H9 (cell line): ENCODE data around the gene PFN1. TPM values are rescaled to one million over a fixed set of nuclear protein-coding genes. Genes with fewer than 3 reads are reported as not detected.
A peak's percentile ranks its signal among the peaks of the same experiment; 100 is the strongest.

ENCODE experiments used
- DNase-seq: peaks from one replicate; pipeline ENCODE4 v3.0.0-alpha.2; 2017
- H2AFZ ChIP-seq: one replicate; pipeline ENCODE4 v1.6.1; 2013; ENCODE audit warnings: mild to moderate bottlenecking, low read length, control low read depth, moderate library complexity
- H2AK5ac ChIP-seq: 2 replicates; pipeline ENCODE4 v1.6.1; 2013; ENCODE audit warnings: low read length, control low read depth, mixed read lengths; ENCODE audit not compliant: insufficient read length
- H2BK120ac ChIP-seq: one replicate; pipeline ENCODE4 v1.6.1; 2013; ENCODE audit warnings: low read depth, mild to moderate bottlenecking, low read length, control low read depth, inconsistent platforms; ENCODE audit not compliant: poor library complexity, severe bottlenecking
- H2BK12ac ChIP-seq: 2 replicates; pipeline ENCODE4 v1.6.1; 2013; ENCODE audit warnings: low read length, control low read depth, mixed read lengths, low read depth; ENCODE audit not compliant: insufficient read length
- H2BK15ac ChIP-seq: 2 replicates; pipeline ENCODE4 v1.6.1; 2013; ENCODE audit warnings: low read depth, low read length, control low read depth
- H2BK20ac ChIP-seq: one replicate; pipeline ENCODE4 v1.6.1; 2013; ENCODE audit warnings: low read depth, mild to moderate bottlenecking, low read length, control low read depth, inconsistent platforms; ENCODE audit not compliant: poor library complexity, severe bottlenecking
- H2BK5ac ChIP-seq: 2 replicates; pipeline ENCODE4 v1.6.1; 2013; ENCODE audit warnings: low read length, control low read depth, mixed read lengths; ENCODE audit not compliant: insufficient read length
- H3K14ac ChIP-seq: 2 replicates; pipeline ENCODE4 v1.6.1; 2013; ENCODE audit warnings: low read length, control low read depth; ENCODE audit not compliant: insufficient read depth
- H3K18ac ChIP-seq: 2 replicates; pipeline ENCODE4 v1.6.1; 2013; ENCODE audit warnings: low read depth, mild to moderate bottlenecking, mixed read lengths, low read length, control low read depth; ENCODE audit not compliant: insufficient read length
- H3K23ac ChIP-seq: 2 replicates; pipeline ENCODE4 v1.6.1; 2013; ENCODE audit warnings: low read length, control low read depth, mixed read lengths, low read depth; ENCODE audit not compliant: insufficient read length
- H3K23me2 ChIP-seq: 2 replicates; pipeline ENCODE4 v1.6.1; 2013; ENCODE audit warnings: low read depth, mild to moderate bottlenecking, mixed read lengths, low read length, control low read depth; ENCODE audit not compliant: insufficient read length, poor library complexity, severe bottlenecking
- H3K27ac ChIP-seq: 2 replicates; pipeline ENCODE4 v1.5.1; 2013; ENCODE audit warnings: low read length, control low read depth, mixed read lengths, low read depth; ENCODE audit not compliant: insufficient read length
- H3K27me3 ChIP-seq: 2 replicates; pipeline ENCODE4 v1.6.1; 2013; ENCODE audit warnings: low read length, control low read depth, inconsistent platforms; ENCODE audit not compliant: insufficient read depth
- H3K4ac ChIP-seq: 2 replicates; pipeline ENCODE4 v1.6.1; 2013; ENCODE audit warnings: low read depth, mild to moderate bottlenecking, control low read depth, inconsistent platforms, low read length, moderate library complexity
- H3K4me1 ChIP-seq: 2 replicates; pipeline ENCODE4 v1.6.1; 2013; ENCODE audit warnings: low read length, control low read depth, inconsistent platforms; ENCODE audit not compliant: insufficient read depth
- H3K4me2 ChIP-seq: 2 replicates; pipeline ENCODE4 v1.6.1; 2013; ENCODE audit warnings: low read length, control low read depth, mixed read lengths; ENCODE audit not compliant: insufficient read length, insufficient read depth
- H3K56ac ChIP-seq: 2 replicates; pipeline ENCODE4 v1.6.1; 2013; ENCODE audit warnings: low read depth, mild to moderate bottlenecking, mixed read lengths, low read length, control low read depth; ENCODE audit not compliant: insufficient read length
- H3K79me1 ChIP-seq: 2 replicates; pipeline ENCODE4 v1.6.1; 2013; ENCODE audit warnings: low read depth, mild to moderate bottlenecking, moderate library complexity, low read length, control low read depth, inconsistent platforms; ENCODE audit not compliant: insufficient read depth, poor library complexity, severe bottlenecking
- H3K79me2 ChIP-seq: 2 replicates; pipeline ENCODE4 v1.6.1; 2013; ENCODE audit warnings: low read length, control low read depth, inconsistent platforms; ENCODE audit not compliant: insufficient read depth
- H3K9ac ChIP-seq: 2 replicates; pipeline ENCODE4 v1.6.1; 2013; ENCODE audit warnings: low read length, control low read depth, mixed read lengths; ENCODE audit not compliant: insufficient read length; ENCODE audit errors: extremely low read depth
- H3K9me3 ChIP-seq: one replicate; pipeline ENCODE4 v1.6.1; 2013; ENCODE audit warnings: low read depth, low read length, inconsistent platforms; ENCODE audit not compliant: control insufficient read depth
- H3T11ph ChIP-seq: one replicate; pipeline ENCODE4 v1.6.1; 2013; ENCODE audit warnings: mild to moderate bottlenecking, low read length, control low read depth, inconsistent platforms
- H4K20me1 ChIP-seq: one replicate; pipeline ENCODE4 v1.6.1; 2013; ENCODE audit not compliant: control insufficient read depth, insufficient read length, insufficient read depth
- H4K5ac ChIP-seq: 2 replicates; pipeline ENCODE4 v1.6.1; 2013; ENCODE audit warnings: low read depth, mild to moderate bottlenecking, mixed read lengths, low read length, control low read depth; ENCODE audit not compliant: insufficient read length
- H4K8ac ChIP-seq: replicated peaks from 2 replicates; pipeline ENCODE4 v1.6.1; 2013; ENCODE audit warnings: low read length, control low read depth, mixed read lengths, low read depth; ENCODE audit not compliant: insufficient read length
- H4K91ac ChIP-seq: 2 replicates; pipeline ENCODE4 v1.6.1; 2013; ENCODE audit warnings: low read depth, mild to moderate bottlenecking, moderate library complexity, mixed read lengths, low read length, control low read depth; ENCODE audit not compliant: insufficient read length
- H3K27ac Mint-ChIP-seq, 3 experiments: 2 replicates in 2 of 3; 3 replicates in 1 of 3; pipeline ENCODE4 v1.8.0; 2020 to 2021; ENCODE audit warnings: mixed read lengths in 3 of 3, mild to moderate bottlenecking in 1 of 3, moderate library complexity in 1 of 3
- H3K27me3 Mint-ChIP-seq: 2 replicates; pipeline ENCODE4 v1.8.0; 2021; ENCODE audit warnings: low read depth, mild to moderate bottlenecking, moderate library complexity, mixed read lengths
- H3K36me3 Mint-ChIP-seq, 3 experiments: 2 replicates in 2 of 3; 3 replicates in 1 of 3; pipeline ENCODE4 v1.8.0; 2020 to 2021; ENCODE audit warnings: low read depth in 3 of 3, mixed read lengths in 3 of 3; ENCODE audit not compliant: insufficient read depth in 1 of 3
- H3K4me1 Mint-ChIP-seq, 2 experiments: 2 replicates each; pipeline ENCODE4 v1.8.0; 2020; ENCODE audit warnings: mixed read lengths in 2 of 2
- H3K4me3 Mint-ChIP-seq, 2 experiments: 2 replicates in 1 of 2; 3 replicates in 1 of 2; pipeline ENCODE4 v1.8.0; 2020 to 2021; ENCODE audit warnings: mild to moderate bottlenecking in 2 of 2, mixed read lengths in 2 of 2, moderate library complexity in 1 of 2
- H3K9me3 Mint-ChIP-seq, 2 experiments: 2 replicates in 1 of 2; 3 replicates in 1 of 2; pipeline ENCODE4 v1.8.0; 2020; ENCODE audit warnings: mild to moderate bottlenecking in 2 of 2, mixed read lengths in 2 of 2, moderate library complexity in 1 of 2
- CTCF ChIP-seq: fragments of 200-600 bp; sonication (generic); conservative IDR thresholded peaks from 3 replicates; pipeline ENCODE4 v1.8.0; 2021; ENCODE audit warnings: antibody characterized with exemption, mild to moderate bottlenecking
- WGBS: extraction: QIAGEN DNeasy Blood & Tissue Kit; methylation state at CpG from one replicate; pipeline ENCODE4 v1.1.7; 2013; ENCODE audit warnings: missing lambda C conversion rate, low lambda C conversion rate, mixed read lengths; ENCODE audit not compliant: insufficient read length; ENCODE audit errors: extremely low coverage; 5-methylcytosine and 5-hydroxymethylcytosine counted together
- total RNA-seq: library from RNA; stranded (reverse); gene quantifications from 2 replicates; pipeline ENCODE4 v1.2.1, GENCODE V29; 2021

Gene PFN1
- total RNA-seq, 1 experiment from 2014 or later, result 1,149 TPM

- no peak for DNase-seq
- Histone ChIP-seq H4K91ac (no peak overlapping the region), H3K23ac (no peak overlapping the region), H2BK12ac (no peak overlapping the region), H3K79me1 (peaks cover 5% of the 10 kb centered on the region), H2AK5ac (no peak overlapping the region), H2AFZ (no peak overlapping the region), H3K27me3 (no peaks in the 10 kb centered on the region), H3K4ac (no peak overlapping the region), H3K27ac (peak overlapping the region; percentile 81), H2BK5ac (no peak overlapping the region), H3K4me1 (no peaks in the 10 kb centered on the region), H4K20me1 (peaks cover 7% of the 10 kb centered on the region), H2BK120ac (no peak overlapping the region), H3K56ac (no peak overlapping the region), H2BK20ac (no peak overlapping the region), H3K9me3 (no peaks in the 10 kb centered on the region), H3K79me2 (peaks cover 6% of the 10 kb centered on the region; the same call in 1 of the 2 replicates), H3K14ac (peak overlapping the region; percentile 90), H4K5ac (no peak overlapping the region), H3K9ac (peak overlapping the region; percentile 96), H4K8ac (no peak overlapping the region), H3K4me2 (peak overlapping the region; percentile 80), H3T11ph (no peak overlapping the region), H3K18ac (no peak overlapping the region), H2BK15ac (no peak overlapping the region), H3K23me2 (peaks cover 17% of the 10 kb centered on the region)
- TF ChIP-seq CTCF, result no peak
- H3K27ac Mint-ChIP-seq, result peak overlapping the region; percentile 100
- no peaks in the 10 kb centered on the region; a peak in 2 of 5 replicates for H3K9me3 Mint-ChIP-seq
- WGBS, result no CpG with 5 or more reads among the region's 29 CpGs
- H3K4me1 Mint-ChIP-seq, result peaks cover 28 to 34% of the 10 kb centered on the region in 2 experiments
- peaks cover 37 to 83% (median 65%) of the 10 kb centered on the region in 3 experiments for H3K36me3 Mint-ChIP-seq
- H3K27me3 Mint-ChIP-seq, result peaks cover 6% of the 10 kb centered on the region
- H3K4me3 Mint-ChIP-seq, result peak overlapping the region; percentile 95 to 98
Measured at GRCh38 chr17:4940555-4941318, 7.6 kb downstream of the PFN1 start.
